Omental fat pad (tissue), 4 donors: ENCODE measurements around the gene PTPRG. TPM values are rescaled to one million over a fixed set of nuclear protein-coding genes. Genes with fewer than 3 reads are reported as not detected.
"Not testable (repeated sequence)": the region's sequence is repeated elsewhere in the genome, so short reads cannot be mapped to it uniquely, and the experiment has no call there.

ENCODE experiments used
- ATAC-seq: fragments of 150-250 bp; one replicate; pipeline ENCODE4 v1.9.1; 2016; ENCODE audit warnings: mild to moderate bottlenecking, moderate library complexity; ENCODE audit not compliant: low FRiP score
- DNase-seq: peaks from one replicate; pipeline ENCODE4 v3.0.0-alpha.2; 2019; ENCODE audit warnings: low spot score
- total RNA-seq, 4 donors: library from RNA; depleted of rRNA; stranded (reverse); fragments of >200 nt; gene quantifications; one replicate each; pipeline ENCODE4 v1.1.0, GENCODE V29; 2016
- TF ChIP-seq, protein P1 (sequence below), 3 donors: fragments of 450-650 bp; IDR thresholded peaks; one replicate each; pipeline ENCODE4 v1.5.1; 2016 to 2017; ENCODE audit warnings: antibody characterized with exemption in 3 of 3, mild to moderate bottlenecking in 3 of 3, moderate library complexity in 2 of 3

The PTPRG gene
- total RNA-seq, 4 donors from 2014 or later, result 90.0 to 172 (median 104) TPM

DNA sequence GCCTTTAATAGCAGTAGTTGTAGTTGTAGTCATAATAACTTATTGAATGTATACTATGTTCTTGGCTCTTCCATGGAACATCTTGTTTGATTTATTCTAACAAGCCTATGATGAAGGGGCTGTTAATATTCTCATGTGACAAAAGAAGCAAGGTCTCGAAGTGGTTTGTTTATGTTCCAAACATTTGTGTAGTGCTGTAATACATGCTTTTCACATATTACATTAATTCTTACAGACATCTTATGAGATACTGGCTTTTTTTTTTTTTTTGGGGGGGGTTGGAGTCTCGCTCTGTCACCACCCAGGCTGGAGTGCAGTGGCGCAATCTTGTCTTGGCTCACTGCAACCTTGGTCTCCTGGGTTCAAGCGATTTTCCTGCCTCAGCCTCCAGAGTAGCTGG lies 252.3 kb downstream of the PTPRG start:
- ATAC-seq (no peak), DNase-seq (no peak)
- TF ChIP-seq, protein P1, sequence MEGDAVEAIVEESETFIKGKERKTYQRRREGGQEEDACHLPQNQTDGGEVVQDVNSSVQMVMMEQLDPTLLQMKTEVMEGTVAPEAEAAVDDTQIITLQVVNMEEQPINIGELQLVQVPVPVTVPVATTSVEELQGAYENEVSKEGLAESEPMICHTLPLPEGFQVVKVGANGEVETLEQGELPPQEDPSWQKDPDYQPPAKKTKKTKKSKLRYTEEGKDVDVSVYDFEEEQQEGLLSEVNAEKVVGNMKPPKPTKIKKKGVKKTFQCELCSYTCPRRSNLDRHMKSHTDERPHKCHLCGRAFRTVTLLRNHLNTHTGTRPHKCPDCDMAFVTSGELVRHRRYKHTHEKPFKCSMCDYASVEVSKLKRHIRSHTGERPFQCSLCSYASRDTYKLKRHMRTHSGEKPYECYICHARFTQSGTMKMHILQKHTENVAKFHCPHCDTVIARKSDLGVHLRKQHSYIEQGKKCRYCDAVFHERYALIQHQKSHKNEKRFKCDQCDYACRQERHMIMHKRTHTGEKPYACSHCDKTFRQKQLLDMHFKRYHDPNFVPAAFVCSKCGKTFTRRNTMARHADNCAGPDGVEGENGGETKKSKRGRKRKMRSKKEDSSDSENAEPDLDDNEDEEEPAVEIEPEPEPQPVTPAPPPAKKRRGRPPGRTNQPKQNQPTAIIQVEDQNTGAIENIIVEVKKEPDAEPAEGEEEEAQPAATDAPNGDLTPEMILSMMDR (IDR thresholded peaks at IDR 0.05), result no peak

DNA sequence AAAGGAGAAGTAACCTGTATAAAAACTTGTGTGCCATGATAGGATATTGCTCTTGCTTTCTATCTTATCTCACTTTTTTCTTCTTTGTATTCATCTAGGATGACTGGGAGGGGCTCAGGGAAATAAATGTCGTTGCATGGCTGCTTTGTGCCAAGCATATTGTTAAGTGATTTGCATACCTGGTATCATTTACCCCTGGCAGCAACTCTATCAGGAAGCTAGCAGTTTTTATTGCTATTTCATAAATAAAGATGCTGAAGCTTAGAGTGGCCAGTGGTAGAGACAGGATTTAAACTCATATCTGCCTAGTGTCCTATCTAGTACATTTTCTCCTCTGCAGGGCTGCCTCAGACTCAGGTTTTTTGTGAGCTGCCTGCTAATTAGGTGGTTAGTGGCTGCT lies 253.3 kb downstream of the PTPRG start:
- ATAC-seq (no peak), DNase-seq (no peak)
- TF ChIP-seq, protein P1 (IDR thresholded peaks at IDR 0.05), result no peak

DNA sequence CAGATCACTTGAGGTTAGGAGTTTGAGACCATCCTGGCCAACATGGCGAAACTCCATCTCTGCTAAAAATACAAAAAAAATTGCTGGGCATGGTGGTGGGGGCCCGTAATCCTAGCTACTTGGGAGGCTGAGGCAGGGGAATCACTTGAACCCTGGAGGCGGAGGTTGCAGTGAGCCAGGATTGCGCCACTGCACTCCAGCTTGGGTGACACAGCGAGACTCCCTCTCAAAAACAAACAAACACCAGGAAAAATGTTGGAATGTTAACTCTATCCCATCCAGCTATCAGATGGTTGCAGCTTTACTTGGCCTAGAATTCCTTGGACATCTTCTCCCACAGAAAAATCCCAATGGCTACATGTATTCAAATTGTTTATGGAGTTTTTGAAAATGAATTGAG lies 254.9 kb downstream of the PTPRG start:
- ATAC-seq, DNase-seq: not testable (repeated sequence)

DNA sequence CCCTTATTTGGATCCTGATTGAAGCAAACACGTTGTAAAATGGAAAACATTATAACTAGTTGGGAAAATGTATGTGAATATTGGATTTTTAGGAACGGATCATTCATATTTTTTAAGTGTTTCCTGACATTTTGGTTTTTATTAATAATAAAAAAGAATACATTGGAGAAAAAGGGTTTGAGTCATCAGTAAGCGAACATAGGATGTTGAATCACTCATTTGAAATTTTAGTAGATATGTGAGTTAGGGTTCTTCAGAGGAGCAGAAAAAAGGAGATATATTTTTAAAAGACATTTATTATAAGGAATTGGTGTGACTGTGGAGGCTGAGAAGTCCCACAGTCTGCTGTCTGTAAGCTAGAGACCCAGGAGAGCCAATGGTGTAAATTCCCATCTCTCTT lies 258.5 kb downstream of the PTPRG start:
- TF ChIP-seq, protein P1 (IDR thresholded peaks at IDR 0.05), result no peak
- DNase-seq (no peak), ATAC-seq (no peak)

DNA sequence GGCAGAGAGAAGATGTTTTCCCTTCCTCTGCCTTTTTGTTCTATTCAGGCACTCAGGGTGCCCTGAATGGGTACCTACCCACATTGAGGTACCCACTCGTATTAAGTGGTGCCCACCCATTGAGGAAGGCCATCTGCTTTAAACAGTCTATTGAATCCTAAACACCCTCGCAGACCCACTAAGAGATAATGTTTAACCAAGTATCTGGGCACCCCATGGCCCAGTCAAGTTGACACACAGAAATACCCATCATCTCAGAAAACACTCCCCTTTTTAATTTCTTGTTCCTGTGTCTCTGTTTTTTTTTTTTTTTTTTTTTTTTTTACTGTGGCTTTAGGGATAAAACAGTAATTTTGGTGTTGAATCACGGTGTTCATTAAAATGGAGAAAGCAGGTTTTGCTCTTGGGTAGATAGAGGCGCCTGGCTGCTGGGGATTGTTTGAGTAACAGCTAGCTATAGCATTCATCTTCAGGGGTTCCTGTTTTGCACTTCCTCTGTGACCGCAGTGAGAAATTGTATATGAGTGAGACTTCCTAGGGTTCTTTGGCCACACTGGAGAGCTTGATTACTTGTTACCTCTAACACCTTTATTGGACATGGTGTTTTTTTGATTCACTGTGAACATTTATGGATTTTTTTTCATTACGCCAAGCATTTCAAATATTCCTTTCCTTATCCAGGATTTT lies 259.1 kb downstream of the PTPRG start:
- DNase-seq (no peak), ATAC-seq (no peak)
- TF ChIP-seq, protein P1 (IDR thresholded peaks at IDR 0.05), result no peak

DNA sequence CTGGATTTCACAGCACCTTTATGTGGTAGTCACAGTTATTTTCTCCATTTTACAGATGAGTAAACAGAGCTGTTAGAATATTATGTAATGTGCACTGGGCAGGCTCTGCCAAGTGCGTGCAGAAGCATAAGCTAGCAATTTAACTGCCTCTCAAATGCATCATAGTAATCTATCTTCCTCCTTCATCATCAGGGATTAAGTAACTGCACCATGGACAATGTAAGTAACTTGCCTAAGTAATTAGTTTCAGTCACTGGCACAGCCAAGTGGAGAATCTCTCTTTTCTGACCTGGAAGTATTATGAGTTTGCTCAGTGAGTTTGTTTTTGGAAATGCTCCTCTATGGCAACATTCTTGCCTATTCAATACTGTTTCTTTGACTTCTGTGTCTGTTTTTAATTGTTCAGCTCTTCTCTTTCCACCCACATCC lies 260.5 kb downstream of the PTPRG start:
- peak; percentile 82 for ATAC-seq
- TF ChIP-seq, protein P1 (IDR thresholded peaks at IDR 0.05), result no peak
- no peak for DNase-seq

DNA sequence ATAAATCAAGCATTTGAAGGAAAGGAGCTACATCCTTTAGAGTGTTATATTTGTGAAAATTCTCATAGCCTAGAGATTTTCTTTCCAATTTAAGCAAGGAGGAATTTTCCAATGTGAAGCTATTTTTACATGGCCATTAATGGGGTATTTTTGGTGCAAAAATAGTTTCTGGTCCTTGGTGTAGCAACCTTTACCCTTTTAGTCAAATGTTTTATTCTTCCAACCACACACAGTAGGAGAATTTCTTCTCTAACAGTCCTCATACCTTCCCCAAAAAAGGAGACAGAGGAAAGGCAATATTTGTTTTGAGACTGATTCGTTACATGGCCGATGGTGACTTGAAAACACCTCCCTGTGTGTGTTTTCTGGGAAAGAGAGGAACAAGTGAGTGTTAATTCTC lies 261.2 kb downstream of the PTPRG start:
- ATAC-seq, result no peak
- DNase-seq, result no peak
- TF ChIP-seq, protein P1 (IDR thresholded peaks at IDR 0.05), result no peak
